ENCODE results near the gene NCAPH2.
"Not testable (repeated sequence)": the region's sequence is repeated elsewhere in the genome, so short reads cannot be mapped to it uniquely, and the experiment has no call there.

NCAPH2 gene

DNA sequence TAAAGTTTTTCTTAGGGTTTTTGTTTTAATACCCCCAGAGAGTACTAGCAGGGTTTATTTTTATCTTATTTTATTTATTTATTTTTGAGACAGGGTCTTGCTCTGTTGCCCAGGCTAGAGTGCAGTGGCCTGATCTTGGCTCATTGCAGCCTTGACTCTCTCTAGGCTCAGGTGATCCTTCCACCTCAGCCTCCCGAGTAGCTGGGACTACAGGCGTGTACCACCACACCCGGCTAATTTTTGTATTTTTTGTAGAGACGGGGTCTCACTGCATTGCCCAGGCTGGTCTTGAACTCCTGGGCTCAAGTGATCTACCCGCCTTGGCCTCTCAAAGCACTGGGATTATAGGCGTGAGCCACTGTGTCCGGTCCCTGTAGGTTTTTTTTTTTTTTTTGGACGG lies 12.2 kb downstream of the NCAPH2 start:
- DNase-seq: not testable (repeated sequence)

DNA sequence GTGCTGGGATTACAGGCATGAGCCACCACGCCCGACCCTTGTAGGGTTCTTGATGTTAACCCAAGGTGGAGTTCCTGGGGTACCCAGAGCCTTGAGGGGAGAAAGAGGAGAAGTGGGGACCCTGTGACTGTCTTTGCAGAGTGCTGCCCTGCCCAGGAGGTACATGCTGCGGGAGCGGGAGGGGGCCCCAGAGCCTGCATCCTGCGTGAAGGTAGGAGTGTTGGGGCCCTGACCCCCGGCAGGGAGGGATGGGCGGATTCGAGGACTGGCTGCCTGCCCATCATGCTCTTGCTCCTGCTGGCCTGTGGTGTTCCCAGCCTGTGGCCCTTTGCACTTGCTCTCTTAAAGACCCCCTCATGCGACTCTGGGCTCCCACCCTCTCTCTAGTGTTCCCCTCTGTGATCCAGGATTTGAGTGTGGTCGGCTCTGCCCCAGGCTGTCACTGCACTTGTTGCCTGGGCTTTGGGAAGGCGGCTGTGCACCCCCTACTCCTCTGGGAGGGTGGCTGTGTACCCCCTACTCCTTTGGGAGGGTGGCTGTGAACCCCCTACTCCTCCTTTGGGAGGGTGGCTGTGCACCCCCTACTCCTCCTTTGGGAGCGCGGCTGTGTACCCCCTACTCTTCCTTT lies 12.9 kb downstream of the NCAPH2 start:
- DNase-seq: no peak

DNA sequence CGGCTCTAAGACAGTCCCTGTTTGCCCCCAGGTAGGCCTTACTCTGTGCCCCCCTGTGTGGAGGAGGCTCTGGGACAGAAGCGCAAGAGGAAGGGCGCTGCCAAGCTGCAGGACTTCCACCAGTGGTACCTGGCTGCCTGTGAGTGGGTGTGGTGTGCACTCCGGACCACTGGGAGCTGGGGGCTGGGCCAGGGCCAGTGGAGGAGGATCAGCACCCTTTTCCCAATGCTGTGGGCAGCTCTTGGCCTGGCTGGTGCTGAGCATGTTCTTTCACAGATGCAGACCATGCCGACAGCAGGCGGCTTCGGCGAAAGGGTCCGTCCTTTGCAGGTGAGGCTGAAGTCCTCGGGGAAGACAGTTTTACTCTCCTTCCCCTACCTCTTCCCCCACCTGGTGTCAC lies 13.7 kb downstream of the NCAPH2 start:
- no peak for DNase-seq

DNA sequence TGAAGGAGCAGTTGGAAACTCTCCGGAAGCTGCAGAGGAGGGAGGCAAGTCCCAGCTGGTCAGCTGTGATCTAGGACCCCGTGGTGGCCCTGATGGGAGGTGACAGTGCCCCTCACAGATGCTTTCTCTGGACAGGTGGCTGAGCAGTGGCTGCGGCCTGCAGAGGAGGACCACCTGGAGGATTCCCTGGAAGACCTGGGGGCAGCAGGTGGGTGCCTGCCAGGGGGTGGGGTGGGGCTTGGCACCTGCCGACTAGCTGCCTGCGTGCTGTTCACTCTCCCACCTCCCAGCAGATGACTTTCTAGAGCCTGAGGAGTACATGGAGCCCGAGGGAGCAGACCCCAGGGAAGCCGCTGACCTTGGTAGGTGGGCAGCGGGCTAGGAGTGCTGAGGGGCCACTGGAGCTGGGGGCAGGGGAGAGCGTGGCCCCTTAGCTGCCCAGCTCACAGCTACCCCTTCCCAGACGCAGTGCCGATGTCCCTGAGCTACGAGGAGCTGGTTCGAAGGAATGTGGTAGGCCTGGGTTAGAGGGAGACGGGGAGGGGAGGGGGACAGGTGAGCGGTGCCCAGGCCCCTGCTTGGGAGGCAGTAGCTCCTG lies 14.3 kb downstream of the NCAPH2 start:
- DNase-seq: no peak

DNA sequence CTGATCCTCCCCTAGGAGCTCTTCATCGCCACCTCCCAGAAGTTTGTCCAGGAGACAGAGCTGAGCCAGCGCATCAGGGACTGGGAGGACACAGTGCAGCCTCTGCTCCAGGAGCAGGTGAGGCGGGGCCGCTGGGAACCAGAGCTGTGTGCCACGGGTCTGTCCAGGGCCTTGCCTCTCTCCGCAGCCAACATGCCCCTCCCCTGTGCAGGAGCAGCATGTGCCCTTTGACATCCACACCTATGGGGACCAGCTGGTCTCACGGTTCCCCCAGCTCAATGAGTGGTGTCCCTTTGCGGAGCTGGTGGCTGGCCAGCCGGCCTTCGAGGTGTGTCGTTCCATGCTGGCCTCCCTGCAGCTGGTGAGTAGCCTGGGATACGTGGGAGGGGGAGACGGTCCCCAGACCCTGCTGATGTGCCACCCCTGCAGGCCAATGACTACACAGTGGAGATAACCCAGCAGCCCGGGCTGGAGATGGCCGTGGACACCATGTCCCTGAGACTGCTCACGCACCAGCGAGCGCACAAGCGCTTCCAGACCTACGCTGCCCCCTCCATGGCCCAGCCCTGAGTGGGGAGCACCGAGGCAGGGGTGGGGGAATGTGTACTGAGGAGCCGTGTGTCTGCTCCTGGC lies 14.9 kb downstream of the NCAPH2 start:
- DNase-seq: no peak

DNA sequence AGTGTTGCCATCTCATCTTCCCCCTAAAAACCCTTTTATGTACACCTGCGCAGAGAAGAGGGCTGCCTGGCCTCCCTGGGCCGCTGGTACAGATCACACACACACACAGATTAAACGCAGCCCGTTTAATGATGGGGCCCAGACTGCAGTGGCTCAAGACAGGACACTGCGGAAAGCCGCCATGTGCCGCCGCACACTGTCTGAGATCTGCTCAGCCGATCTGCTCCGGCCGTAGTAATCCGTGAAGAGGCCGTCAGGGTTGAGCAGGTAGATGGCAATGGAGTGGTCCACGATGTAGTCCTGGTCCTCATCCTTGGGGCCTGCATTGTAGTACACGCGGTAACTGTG lies 15.4 kb downstream of the NCAPH2 start:
- DNase-seq: no peak

DNA sequence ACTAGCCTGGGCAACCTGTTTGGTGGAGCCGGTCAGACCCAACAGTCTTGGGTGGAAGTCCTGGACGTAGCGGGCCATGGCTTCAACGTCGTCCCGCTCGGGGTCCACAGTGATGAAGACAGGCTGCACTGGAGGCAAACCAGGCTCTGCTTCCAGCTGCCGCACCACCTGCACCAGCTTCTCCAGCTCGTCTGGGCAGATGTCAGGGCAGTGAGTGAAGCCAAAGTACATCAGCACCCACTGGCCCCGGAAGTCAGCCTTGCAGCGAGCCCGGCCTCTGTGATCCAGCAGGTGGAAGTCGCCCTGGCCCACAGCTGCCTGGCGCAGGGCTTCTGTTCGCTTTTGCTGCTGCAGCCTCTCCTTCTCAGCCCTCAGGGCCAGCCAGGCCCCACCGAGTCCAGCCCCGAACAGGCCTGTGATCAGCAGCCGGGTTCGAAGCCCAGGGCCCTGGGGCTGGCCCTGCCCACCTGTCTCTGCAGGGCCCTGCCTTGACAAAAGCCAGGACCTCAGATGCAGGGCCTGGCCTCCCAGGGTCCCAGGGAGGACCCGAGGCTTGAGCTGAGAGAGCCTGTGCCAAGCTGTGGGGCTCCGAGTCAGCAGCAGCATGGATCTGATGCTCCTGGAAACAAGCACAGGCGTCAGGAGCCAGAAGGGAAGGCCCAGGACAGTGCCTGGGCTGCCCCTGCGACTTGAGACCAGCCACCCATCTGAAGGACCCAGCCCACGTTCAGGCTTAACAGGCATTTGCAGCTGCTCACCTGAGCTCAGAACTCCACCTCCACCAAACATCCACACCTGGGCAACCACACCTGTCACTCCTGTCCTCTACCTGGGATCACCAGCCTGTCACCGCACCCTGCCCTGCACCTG lies 16.0 kb downstream of the NCAPH2 start:
- DNase-seq: no peak

DNA sequence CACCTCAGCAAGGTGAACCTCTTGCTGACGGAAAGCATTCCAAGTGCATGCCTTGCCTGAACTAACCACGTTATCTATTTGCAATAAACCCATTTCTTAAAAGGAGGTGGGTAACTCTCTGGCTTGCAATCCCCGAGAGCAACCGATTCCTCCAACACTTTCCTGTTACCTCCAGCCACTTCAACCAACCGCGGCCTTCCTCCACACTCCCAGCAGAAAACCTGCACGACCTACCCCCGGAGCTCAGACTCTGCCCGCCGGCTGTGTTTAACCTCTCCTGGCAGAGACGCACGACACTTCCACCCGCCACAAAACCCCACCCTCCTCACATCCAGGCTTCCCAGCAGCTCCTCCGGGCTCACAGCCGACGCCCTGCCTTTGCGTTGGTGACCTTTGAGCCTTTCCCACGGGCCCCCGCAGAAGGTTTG lies 16.7 kb downstream of the NCAPH2 start:
- DNase-seq: no peak

DNA sequence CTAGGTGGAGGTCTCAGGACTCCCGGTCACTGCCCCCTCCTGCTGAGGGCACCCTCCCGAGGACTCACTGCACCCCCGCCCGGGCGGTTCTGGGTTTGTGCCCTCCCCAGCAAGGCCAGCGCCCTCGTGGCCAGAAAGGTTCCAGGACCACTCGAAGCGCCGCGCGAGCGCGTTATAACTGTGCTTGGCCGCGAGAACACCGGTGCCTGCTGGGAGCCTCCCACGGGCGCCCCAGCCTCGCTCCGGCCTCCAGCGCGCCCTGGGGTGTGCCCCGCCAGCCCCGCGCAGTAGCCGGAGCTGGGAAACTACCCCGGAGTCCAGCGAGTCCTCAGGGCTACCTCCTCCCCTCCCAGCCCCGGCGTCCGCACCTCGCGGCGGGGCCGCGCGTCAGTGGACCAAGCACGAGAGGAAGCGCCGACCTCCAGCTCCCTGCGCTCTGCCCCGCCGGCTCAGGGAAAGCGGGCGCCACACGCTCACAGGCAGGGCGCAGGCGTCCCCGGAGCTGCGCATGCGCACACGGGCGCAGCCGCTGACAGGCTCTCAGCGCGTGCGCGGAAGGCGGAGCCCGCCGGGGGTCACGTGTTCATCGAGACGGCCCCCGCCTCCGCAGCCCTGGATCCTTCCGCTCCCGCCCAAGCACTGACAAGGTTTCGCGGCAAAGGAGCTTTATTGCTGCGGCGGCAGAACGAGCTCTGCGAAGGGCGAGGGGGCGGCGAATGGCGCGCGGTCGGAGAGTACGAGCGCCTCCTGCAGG lies 17.3 kb downstream of the NCAPH2 start, which contains the start of gene SCO2:
Gene SCO2 (minus strand): TSS at position 495 of the 754 bp plus-strand sequence. CDS start 1,187 bp downstream, outside the sequence.
- DNase-seq: peak; percentile 97

DNA sequence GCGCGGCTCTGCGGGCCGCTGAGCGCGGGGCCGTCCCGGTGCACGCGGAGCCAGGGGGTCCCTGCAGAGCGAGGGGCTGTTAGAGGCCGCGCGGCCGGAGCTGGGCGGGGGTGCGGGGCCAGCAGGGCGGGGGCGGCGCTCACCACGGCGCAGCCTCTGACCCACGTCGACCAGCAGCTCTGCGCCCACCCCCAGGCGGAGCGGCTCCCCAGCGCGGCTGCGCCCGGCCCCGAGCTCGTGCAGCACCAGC lies 17.8 kb downstream of the NCAPH2 start:
- no peak for DNase-seq

DNA sequence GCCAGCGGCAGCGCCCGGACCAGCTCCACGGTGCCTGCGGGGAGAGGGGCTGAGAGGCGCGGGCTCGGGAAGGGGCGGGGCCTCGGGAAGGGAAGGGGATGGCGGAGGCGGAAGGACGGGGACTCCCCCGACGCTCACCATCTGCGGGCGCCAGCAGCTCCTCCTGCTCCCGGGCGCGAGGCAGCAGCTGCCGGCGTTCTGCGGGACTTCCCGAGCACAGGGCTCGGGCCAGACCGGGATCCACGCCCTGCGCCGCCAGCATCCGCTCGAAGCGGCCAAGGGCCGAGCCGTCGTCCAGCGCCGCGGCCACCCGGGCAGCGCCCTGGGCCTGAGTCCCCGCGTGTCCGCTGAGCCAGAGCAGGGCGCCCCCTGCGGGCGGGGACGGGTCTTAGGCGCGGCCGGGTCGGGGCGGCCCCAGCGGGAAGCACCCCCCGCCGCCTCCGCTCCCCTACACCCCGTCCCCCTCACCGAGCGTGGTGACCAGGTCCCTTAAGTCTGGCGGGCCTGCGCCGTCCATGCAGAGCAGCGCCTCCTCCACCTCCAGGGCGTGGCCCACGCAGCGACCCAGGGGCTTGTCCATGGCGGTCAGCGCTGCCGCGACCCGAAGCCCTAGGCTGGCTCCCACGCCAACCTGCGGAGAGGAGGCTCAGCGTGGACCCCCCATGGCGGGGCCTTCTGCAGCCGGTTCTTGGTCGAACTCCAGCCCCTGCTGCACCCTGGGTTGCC lies 18.2 kb downstream of the NCAPH2 start:
- peak; percentile 81 for DNase-seq

DNA sequence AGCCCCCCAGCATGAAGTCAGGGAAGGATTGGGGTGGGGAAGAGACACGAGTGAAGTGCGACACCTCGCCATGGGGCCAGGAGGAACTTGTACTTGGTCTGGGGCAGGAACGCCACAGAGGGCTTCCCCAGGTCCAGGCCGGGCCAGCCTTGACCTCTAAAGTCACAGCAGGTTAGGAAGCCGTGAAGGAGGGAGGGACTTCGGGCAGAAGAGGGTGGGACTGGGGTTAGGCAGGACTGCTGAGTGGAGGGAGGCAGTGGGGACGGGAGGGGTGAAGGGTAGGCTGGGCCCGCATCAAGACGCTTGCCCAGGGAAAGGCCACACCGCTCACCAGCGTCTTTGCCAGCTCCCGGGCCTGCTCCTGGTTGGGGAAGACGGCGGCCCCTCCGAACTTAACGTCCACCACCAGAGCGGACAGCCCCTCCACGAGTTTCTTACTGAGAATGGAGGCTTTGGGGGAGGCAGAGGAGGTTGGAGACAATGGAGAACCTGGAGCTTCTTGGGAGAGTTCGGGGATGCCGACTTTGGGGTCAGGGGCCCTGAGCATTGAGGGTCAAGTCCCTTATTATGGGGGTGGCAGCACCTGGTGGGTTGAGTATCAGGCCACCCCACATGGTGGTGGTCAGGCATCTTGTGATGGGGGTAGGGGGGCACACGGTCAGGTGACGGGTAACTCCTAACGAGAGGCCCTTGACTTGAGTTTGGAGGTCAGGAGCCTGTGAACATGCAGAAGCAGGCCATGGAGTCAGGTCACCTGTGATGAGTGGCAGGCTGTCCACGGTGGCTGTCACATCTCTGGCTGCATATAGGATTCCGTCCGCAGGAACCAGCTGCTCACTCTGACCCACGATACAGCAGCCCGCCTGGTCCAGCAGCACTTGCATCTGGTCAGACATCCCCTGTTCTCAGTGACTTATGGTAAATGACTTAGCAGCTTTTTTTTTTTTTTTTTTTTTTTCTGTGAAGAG lies 19.1 kb downstream of the NCAPH2 start:
- peak; percentile 38 for DNase-seq

DNA sequence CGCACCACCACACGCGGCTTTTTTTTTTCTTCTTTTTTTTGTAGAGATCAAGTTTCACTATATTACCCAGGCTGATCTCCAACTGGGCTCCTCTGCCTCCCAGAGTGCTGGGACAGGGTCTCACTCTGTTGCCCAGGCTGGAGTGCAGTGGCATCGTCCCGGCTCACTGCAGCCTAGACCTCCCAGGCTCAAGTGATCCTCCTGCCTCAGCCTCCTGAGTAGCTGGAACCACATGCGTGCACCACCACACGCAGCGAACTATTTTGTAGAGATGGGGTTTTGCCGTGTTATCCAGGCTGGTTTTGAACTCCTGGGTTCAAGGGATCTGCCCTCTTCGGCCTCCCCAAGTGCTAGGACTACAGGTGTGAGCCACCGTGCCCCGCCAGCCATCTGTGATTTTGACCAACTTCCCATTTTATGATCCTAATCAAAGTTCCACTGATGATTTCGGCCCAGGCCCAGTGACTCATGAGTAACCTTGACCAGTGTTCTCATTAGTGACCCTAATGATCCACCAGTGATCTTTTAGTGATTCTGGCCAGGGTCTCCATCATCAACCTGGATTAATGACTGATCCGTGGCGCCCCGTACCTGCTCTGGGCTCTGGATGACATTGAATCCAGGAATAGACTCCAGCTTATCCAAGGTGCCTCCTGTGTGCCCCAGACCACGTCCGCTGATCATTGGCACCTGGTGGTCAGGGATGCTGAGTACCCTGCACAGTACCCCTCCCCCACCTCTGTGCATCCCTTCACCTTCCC lies 20.1 kb downstream of the NCAPH2 start:
- no peak for DNase-seq

DNA sequence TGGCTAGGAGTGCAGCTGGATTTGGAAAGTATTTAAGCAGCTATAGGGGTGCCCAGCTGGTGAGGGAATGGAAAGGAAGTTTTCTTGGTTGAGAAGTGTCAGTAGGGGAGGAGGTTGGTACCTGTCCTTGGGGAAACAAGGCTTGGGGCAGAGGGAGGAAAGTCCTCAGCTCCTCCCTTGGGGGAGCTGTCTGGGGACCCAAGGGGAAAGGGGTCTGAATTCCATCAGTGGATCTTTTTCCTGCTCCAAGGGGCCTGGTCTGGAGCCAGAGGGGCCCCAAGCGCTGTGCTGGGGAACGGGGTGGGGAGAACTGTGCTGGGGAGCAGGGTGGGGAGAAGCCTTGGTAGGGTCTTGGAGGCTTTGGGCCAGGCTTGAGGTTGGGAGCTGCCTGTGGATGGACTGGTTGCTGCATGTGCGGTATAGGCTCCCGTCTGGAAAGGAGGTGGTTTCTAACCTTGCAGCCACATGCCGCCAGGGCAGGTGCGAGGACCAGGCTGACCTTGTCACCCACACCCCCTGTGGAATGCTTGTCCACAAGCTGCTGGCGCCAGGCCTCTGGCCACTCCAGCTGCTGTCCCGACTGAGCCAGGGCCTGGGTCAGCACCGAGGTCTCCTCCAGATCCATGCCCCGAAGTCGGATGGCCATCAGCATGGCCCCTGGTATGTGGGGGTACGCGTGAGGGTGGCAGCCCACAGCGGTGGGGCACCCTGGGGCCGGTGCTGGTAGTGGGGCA lies 20.8 kb downstream of the NCAPH2 start:
- no peak for DNase-seq

DNA sequence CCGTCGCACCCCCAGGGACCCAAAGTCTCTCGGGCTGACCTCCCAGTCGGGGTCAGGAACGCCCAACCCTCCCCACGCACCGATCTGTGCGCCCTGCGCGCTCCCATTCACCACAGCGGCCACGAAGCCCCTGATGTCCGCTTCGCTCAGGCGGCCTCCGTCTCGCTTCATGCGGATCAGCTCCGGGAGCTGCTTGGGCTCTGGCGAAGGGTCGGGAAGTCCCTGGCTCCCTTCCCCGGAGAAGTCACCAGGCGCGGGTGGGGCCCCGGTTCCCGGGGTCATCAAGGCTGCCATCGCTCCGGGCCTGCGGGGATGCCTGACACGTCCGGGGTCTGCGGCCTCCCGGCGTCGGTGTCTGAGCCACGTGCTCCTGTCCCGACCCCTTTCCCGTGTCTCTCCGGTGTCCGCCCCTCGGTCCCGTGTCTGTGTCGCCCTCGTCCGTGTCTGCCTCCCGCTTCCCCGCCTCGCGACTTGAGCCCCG lies 21.4 kb downstream of the NCAPH2 start:
- DNase-seq: no peak

DNA sequence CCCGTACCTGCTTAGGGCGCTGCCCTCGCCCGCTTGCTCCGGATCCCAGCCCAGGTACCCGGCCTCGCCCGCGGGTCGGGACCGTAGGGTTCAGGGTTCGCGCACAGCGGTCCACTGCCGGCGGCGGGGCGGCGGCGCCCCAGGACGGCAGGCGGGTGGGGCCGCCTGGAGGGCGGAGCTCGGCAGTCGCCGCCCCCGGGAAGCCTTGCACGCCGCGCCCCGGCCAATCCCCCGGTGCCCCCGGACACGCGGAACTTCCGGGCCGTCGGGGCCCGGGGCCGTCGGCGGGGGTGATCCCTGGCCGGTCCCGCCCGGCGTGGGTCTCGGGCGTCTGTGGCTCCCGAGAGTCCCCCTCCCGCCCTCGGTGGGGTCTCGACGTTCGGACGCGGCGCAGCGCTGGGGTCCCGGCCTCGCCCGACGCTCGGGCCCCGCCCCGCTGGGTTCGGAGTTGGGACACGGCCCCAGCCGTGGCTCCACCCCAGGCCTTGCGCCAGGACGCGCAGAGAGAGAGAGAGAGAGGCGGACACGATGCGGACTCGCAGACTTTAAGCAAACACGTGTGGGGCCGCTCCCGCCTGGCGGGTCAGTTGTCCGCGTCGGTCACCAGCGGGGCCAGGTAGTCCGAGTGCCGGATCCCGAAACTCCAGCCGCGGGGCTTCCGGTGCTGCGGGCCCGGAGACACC lies 22.0 kb downstream of the NCAPH2 start, which contains the start of gene TYMP:
Gene TYMP (minus strand): TSS at position 116 of the 683 bp plus-strand sequence. CDS start 303 bp downstream, outside the sequence.
- DNase-seq: no peak

DNA sequence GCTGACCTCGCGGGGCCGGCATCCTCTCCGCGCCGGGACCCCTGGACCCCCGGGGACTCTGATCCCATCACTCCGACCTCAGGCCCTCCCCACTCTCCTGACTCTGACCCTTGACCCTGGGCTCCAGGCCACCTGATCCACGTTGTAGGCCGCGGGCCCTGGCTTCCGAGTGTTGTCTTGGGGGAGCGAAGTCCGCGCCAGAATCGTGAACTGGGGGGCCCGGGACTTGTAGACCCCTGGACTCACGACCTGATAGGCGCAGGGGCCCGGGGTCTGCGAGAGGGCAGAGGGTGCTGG lies 22.5 kb downstream of the NCAPH2 start:
- DNase-seq: no peak

DNA sequence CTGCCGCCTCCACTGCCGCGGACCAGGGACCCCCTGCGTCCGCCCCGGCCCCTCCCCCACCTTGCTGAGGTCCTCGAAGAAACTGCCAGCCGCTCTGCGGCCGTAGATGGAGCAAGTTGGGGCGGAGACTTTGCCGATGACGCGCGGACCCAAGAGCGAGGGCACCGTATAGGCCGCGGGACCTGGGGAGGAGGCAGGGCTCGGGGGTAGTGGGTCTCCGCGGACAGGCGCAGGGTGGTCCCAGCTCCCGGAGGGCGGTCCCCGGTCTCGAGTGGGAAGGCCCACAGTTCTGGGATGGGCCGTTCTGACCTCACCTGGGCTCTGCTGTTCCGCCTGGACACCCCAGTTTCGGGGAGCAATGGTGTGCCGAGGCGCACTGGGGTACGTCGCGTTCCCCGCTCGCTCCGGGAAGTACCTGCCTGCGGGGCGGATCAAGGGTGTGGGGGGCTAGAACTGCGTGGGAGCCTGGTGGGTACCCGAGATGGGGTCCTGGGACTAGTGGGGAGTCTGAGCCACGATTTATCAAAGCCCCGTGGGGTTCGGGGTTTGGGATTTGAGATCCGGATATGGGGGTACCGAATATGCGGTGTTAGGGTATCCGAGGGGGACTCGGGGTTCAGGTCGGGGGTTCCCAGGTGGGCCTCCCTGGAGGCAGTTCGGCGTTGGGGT lies 23.0 kb downstream of the NCAPH2 start:
- DNase-seq: no peak

Data from GDM1 (cell line).